ENCODE measurements around the gene CAPN12. TPM values are rescaled to one million over a fixed set of nuclear protein-coding genes. Genes with fewer than 3 reads are reported as not detected.

CAPN12 gene
- total and polyA plus RNA-seq, 2 of the 8 experiments (the other 6 are each of a cell fraction or from before 2014, with no cell fraction given): 8.8 to 20.0 TPM

GRCh38 chr19:38703509-38703908 is 40.8 kb downstream of the CAPN12 start:
- Histone ChIP-seq H3K9me3 (ENCODE audit: insufficient read depth in 2 of 2, low read depth in 1 of 2, low read length in 1 of 2) (no peaks in the 10 kb centered on the region), H2AK5ac (ENCODE audit: low read depth, low read length) (no peak overlapping the region), H3K14ac (ENCODE audit: insufficient read length) (no peak overlapping the region), H4K8ac (ENCODE audit: extremely low read depth, insufficient read depth, low read length) (0 out of 2 replicates have a peak overlapping the region, but pooled peaks have one; percentile 14), H3K36me3 (ENCODE audit: control insufficient read depth in 2 of 4, insufficient read depth in 4 of 4, low read length in 3 of 4) (peaks cover 39 to 71% (median 52%) of the 10 kb centered on the region in 4 experiments), H3K56ac (replicated peaks; ENCODE audit: insufficient read length, low read depth, low read length) (no peak overlapping the region), H2BK15ac (ENCODE audit: low read length) (no peak overlapping the region), H3K18ac (ENCODE audit: extremely low read depth, low read length) (no peak overlapping the region), H3K27me3 (replicated peaks in 1 of 4; ENCODE audit: control insufficient read depth in 3 of 4, extremely low read depth in 1 of 4, insufficient read depth in 3 of 4, low read length in 3 of 4) (no peaks in the 10 kb centered on the region; a peak in 1 of 7 replicates), H3K23ac (ENCODE audit: insufficient read length) (no peak overlapping the region), H3K4ac (replicated peaks; ENCODE audit: insufficient read length, low read depth, low read length) (no peak overlapping the region), H3K79me2 (ENCODE audit: control insufficient read depth in 1 of 2, insufficient read depth in 2 of 2, low read length in 2 of 2) (peaks cover 0 to 12% of the 10 kb centered on the region in 2 experiments; a peak in 2 of 4 replicates), H2BK120ac (replicated peaks; ENCODE audit: low read depth, low read length) (no peak overlapping the region), H3K4me2 (ENCODE audit: insufficient read depth in 1 of 2, low read depth in 2 of 2, low read length in 2 of 2) (no peak overlapping the region), H3K27ac (ENCODE audit: low read depth, low read length) (no peak overlapping the region), H3K4me1 (replicated peaks in 1 of 4; ENCODE audit: control insufficient read depth in 3 of 4, insufficient read depth in 4 of 4, low read length in 3 of 4) (peaks cover 0 to 4% (median 2%) of the 10 kb centered on the region in 4 experiments; a peak in 4 of 7 replicates), H2BK12ac (ENCODE audit: low read depth, low read length) (no peak overlapping the region), H2BK20ac (ENCODE audit: low read length) (no peak overlapping the region), H4K5ac (ENCODE audit: insufficient read length, low read depth, low read length) (no peak overlapping the region), H3K23me2 (ENCODE audit: low read depth, low read length) (no peaks in the 10 kb centered on the region), H4K91ac (replicated peaks; ENCODE audit: insufficient read length, low read length) (no peak overlapping the region), H4K20me1 (replicated peaks in 1 of 2; ENCODE audit: control insufficient read depth in 1 of 2, insufficient read depth in 2 of 2, low read length in 2 of 2) (peaks cover 11 to 14% of the 10 kb centered on the region in 2 experiments), H2AFZ (ENCODE audit: low read length) (no peak overlapping the region), H2BK5ac (ENCODE audit: low read depth, low read length) (no peak overlapping the region; the same call in 1 of the 2 replicates), H3K9ac (replicated peaks in 1 of 4; ENCODE audit: extremely low read depth in 1 of 4, low read depth in 3 of 4, low read length in 3 of 4) (peak overlapping the region in 2 of 4 experiments; percentile 5 to 13; a peak in 2 of 7 replicates), H3K79me1 (ENCODE audit: low read depth, low read length) (peaks cover 11% of the 10 kb centered on the region), H3K4me3 (ENCODE audit: extremely low read depth in 1 of 4, insufficient read depth in 2 of 4, low read depth in 3 of 4, low read length in 4 of 4) (no peak overlapping the region)
- no peak for FAIRE-seq
- 91% methylated on average over 14 of the region's 14 CpGs; no CpG with 5 or more reads in 1 of the 2 experiments for WGBS, 2 experiments (ENCODE audit: extremely low coverage in 1 of 2, insufficient coverage in 1 of 2, insufficient read length in 1 of 2, insufficient replicate concordance in 2 of 2, low coverage in 1 of 2, low lambda C conversion rate in 2 of 2, missing lambda C conversion rate in 1 of 2)
- POLR2A ChIA-PET (ENCODE audit: partially characterized antibody): interaction anchor here (0.7 to 3.2 kb wide), 6 partner anchors 8 to 70 kb away, joined by 3 to 9 read pairs (median 4); no protein-coding TSS in a partner anchor
- no peak for DNase-seq (ENCODE audit: low read depth in 1 of 2, low spot score in 2 of 2)
- CTCF ChIA-PET (ENCODE audit: partially characterized antibody): interaction anchor here (0.7 to 6.2 kb wide), 8 partner anchors 12 to 199 kb away, joined by 3 to 39 read pairs (median 4); no protein-coding TSS in a partner anchor
- TF ChIP-seq SAP30 (IDR thresholded peaks at IDR 0.05; ENCODE audit: insufficient read depth, insufficient replicate concordance, low read length) (no peak), EP300 (IDR thresholded peaks at IDR 0.05; ENCODE audit: borderline replicate concordance in 1 of 2, low read depth in 2 of 2, low read length in 2 of 2) (no peak), HDAC2 (IDR thresholded peaks at IDR 0.05; ENCODE audit: borderline replicate concordance in 1 of 2, low read depth in 2 of 2, low read length in 2 of 2) (no peak), CTCF (IDR thresholded peaks at IDR 0.05; ENCODE audit: control extremely low read depth in 1 of 3, insufficient read depth in 1 of 3, low read depth in 1 of 3, low read length in 3 of 3) (no peak), GABPA (IDR thresholded peaks at IDR 0.05; ENCODE audit: borderline replicate concordance, insufficient read depth, low read length) (no peak), CBX8 (IDR thresholded peaks at IDR 0.05; ENCODE audit: borderline replicate concordance, low read depth, low read length) (no peak), RBBP5 (IDR thresholded peaks at IDR 0.05; ENCODE audit: borderline replicate concordance, low read depth, low read length) (no peak), FOSL1 (IDR thresholded peaks at IDR 0.05; ENCODE audit: insufficient read depth, low read depth, low read length) (no peak), BRCA1 (IDR thresholded peaks at IDR 0.05; ENCODE audit: low read depth, low read length) (no peak)
